HG03108 (cell line): ENCODE measurements around the gene SP1.
"Not testable (repeated sequence)": the region's sequence is repeated elsewhere in the genome, so short reads cannot be mapped to it uniquely, and the experiment has no call there.

Experiments
- ATAC-seq: cut with Tn5 transposase; IDR thresholded peaks from one replicate; pipeline ENCODE4 v1.9.1; 2021; ENCODE audit warnings: moderate library complexity; ENCODE audit not compliant: unreplicated experiment

SP1 gene

GRCh38 chr12:53380104-53380793, at the start of gene SP1:
Gene SP1, plus strand, starts transcription at chr12:53380176. Its CDS starts 116 bp downstream, at chr12:53380292.
- ATAC-seq, result peak; percentile 36

DNA sequence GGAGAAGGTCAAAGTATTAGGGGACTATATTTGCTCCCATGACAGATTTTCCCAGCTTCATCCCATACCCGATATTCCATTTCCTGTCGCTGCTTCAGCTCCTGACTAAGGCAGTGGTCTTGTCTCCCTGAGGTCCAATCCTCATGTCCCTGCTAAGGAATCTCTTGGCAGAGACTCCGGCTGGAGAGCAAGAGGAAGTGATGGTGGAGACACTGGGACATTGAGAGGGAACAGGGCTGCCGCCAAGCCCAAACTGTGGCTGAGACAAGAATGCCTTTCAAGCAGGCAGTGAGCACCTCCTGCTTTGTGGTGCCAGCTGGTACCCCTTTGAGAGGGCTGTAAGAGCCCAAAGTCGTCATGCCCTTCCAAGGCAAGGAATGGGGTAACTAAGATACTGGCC, 49.3 kb upstream of the SP1 start:
- no peak for ATAC-seq

- ATAC-seq, result not testable (repeated sequence)
These were observed 47.6 kb upstream of the SP1 start for GRCh38 chr12:53332339-53332738.

GRCh38 chr12:53332744-53333143, 47.2 kb upstream of the SP1 start:
- ATAC-seq, result no peak

GRCh38 chr12:53333289-53333688, 46.7 kb upstream of the SP1 start:
- ATAC-seq, result no peak

GRCh38 chr12:53333845-53334244, 46.1 kb upstream of the SP1 start:
- ATAC-seq, result no peak

GRCh38 chr12:53334822-53335221, 45.2 kb upstream of the SP1 start:
- no peak for ATAC-seq

DNA sequence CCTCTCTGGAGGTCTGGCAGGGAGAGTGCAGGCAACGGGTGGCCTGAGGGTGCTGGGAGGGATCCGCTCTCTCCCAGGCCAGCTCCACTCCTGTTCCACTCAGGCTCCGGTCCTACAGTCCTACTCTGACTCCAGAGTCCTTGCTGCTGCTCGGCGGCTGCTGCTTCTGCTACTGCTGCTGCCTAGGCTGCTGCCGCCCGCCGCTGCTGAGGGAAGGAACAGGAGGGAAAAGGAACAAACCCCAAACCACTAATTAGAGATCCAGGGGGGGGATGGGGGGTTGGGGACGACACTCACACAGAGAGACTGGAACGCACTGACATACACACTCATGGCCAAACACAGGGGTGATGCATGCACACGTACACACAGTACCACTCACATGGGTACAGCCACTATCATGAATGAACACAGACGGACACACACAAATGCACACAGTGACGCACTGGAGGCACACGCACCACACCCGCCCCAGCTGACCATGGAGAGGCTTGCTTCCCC, 43.7 kb upstream of the SP1 start, which contains the start of gene SP7:
Gene SP7, minus strand, starts transcription at position 174 of the 501 bp plus-strand sequence. CDS start 708 bp downstream, outside the sequence.
- ATAC-seq, result no peak

GRCh38 chr12:53338017-53338416, 42.0 kb upstream of the SP1 start:
- no peak for ATAC-seq

DNA sequence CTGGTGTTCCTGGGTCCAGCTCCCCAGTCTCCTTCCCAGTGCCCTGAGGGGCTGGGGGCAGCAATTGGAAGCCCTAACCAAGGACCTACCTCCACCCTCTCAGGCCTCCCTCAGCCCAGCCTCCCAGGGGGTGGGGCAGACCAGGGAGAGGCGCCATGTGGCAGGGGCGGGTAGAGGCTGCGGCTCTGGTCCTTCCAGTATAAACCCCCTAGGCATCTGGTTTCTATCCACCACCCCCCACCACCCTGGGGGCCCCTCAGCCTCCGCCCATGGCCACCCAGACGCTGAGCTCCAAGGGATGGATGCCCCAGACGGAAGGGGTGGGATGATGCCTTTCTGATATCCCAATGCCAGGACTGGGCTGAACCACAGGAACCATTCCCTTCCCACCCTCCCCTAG, 41.1 kb upstream of the SP1 start:
- no peak for ATAC-seq

DNA sequence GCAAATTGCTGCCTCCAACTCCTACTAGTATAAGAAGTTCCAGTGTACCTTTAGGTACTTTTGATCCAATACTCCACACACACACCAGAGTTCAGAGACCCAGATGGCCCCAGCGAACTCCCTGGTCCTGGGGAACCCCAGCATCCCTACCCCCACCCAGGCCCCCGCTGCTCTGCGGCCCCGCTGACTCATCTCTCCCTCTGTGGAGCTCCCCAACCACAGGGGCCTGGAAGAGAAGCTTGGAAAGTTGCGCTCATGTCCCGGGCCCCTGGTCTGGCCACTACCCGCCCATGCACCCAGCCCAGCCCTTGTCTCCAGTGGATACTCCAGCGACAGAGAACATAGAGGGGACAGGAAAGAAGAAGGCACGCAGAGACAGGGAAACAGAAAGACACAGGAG, 39.6 kb upstream of the SP1 start:
- no peak for ATAC-seq

- no peak for ATAC-seq
These were observed 36.5 kb upstream of the SP1 start for GRCh38 chr12:53343449-53343848.

DNA sequence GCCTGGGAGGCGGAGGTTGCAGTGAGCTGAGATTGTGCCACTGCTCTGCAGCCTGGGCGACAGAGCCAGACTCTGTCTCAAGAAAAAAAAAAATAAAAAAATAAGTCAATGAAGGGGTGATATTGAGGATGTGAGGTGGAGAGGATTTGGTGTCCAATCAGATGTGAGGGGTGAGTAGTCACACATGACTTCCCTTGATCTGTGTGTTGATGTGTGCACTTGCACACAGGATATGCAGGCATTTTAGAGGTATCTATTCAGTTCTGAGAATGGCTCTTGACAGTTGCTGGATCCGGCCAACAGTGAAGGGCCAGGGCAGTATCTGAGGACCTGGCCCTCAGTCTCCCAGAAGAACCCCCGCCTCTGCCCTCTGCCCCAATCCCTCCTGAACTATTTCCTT, 36.0 kb upstream of the SP1 start:
- ATAC-seq, result no peak

DNA sequence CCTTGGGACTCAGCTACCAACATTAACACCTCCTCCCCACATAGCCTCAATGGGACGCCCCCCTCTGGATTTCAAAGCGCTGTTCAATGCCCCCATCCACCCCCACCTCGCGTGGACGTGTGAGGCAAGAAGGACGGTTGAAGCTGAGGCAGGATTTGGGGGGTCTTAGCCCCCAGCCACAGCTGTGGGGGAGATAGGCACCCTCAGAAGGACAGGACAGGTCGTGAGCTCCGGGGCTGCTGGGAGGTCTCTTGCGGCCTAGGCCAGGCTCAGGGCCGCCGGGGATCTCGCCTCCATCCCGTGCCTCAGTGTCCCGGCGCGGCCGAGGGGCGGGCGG, 35.5 kb upstream of the SP1 start:
- ATAC-seq, result no peak

- ATAC-seq, result peak; percentile 60
These were observed 35.0 kb upstream of the SP1 start for GRCh38 chr12:53344824-53345485.

- no peak for ATAC-seq
These were observed 34.3 kb upstream of the SP1 start for GRCh38 chr12:53345486-53346188.

DNA sequence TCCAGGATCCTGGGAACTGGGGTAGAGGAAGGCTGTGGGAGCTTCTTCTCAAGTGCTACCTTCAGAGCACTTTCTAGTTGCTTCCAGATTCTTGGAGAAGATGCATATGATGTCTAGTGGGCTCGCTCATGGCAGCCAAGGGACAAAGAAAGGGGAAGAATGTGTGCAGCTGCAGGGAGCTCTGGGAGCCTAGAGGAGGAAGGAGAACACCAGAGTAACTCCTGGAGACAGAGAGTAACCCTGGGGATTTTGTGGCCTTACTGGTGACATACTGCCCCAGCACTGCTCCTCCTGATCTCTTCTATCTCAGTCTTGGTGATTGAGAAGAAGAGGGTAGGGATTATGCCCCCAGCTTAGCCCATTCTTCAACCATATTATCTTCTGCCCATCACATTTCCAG, 33.5 kb upstream of the SP1 start:
- no peak for ATAC-seq

DNA sequence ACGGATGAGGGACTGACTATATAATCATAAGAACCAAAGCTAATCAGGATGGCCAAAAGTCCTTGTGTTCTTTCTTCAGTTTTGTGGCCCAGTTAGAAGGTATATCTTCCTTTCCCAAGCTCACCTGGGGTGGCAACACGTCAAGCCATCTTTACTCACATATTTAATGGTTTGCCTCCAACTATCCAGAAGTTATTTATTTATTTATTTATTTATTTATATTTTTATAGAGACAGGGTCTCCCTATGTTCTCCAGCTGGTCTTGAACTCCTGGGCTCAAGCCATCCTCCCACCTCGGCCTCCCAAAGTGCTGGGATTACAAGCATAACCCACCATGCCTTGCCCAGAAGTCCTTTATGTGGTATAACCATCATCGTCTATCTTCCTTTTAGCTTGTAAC, 32.1 kb upstream of the SP1 start:
- no peak for ATAC-seq

DNA sequence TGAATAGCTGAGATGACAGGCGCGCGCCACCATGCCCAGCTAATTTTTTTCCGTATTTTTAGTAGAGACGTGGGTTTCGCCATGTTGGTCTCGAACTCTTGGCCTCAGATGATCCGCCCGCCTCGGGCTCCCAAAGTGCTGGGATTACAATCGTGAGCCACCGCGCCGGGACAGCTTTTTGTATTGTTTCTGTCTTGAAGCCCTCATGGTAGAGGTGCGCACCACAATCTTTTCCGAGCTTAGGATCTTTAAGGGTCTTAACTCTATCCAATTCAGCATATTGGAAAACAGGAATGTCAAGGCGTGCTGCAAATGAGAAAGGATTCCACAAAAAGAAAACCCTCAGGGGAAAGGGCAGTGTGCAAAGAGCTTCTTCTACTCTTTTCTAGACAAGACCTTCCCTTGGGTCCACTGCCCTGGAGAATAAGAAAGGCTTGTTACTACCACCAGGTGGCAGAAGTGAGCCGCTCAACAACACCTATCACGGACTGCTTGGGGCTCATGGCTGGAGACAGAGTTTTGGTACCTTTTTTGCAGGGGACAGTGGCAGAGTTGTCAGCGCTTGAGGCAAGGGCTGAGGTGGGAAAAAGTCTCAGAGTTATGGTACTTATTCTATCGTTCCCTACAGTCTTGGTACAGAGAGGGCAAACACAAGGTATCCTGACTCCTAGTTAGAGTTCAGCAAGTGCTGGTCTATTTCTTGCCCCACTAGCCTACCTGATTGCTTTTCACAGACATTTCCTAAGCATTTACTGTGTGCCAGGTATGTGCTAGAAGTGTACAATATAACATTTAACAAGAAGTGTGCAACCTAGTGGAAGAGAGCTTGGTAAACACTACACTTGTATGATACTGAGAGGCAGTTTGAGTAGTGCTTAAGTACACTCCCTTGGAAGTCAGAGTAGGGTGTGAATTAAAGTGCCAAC, 27.4 kb upstream of the SP1 start:
- peak; percentile 87 for ATAC-seq

DNA sequence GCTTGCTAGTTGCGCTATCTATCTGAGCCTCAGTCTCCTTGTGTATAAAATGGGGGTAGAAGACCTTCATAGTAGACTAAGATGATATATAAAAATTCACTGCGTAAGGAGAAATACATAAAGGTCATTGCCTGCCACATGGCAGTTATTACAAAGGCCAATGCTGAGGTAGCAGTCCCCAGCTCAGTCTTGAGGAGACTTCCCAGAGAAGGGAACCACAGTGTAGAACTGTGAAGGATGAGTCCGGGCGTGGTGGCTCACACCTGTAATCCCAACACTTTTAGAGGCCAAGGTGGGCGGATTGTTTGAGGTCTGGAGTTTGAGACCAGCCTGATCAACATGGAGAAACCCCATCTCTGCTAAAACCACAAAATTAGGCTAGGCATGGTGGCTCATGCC, 26.7 kb upstream of the SP1 start:
- ATAC-seq, result no peak

DNA sequence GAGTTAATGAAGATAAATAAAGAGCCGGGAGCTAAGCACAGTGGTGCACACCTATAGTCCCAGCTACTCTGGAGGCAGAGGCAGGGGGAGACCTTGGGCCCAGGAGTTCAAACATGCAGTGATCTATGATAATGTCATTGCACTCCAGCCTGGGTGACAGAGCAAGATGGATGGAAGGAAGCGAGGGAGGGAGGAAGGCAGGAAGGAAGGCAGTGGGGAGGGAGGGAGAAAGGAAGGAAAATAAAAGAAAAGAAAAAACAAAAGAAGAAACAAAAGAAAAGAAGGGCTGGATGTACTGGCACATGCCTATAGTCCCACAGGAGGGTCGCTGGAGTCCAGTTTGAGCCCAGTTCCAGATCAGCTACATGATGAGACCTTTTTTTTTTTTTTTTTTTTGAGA, 24.9 kb upstream of the SP1 start:
- no peak for ATAC-seq
